Panc1 (cell line): ENCODE data around the gene PTPRCAP.

Experiments used
- POLR2AphosphoS5 ChIP-seq: IDR thresholded peaks from 2 replicates; pipeline ENCODE4 v1.6.1; 2012; ENCODE audit warnings: mild to moderate bottlenecking, low read depth, low read length, moderate library complexity
- TCF7L2 ChIP-seq: IDR thresholded peaks from 2 replicates; pipeline ENCODE4 v1.6.1; 2011; ENCODE audit warnings: mild to moderate bottlenecking, low read depth, low read length, inconsistent platforms
- TF ChIP-seq, protein P1 (sequence below): fragments of 450-650 bp; IDR thresholded peaks from 2 replicates; pipeline ENCODE4 v1.5.1; 2017; ENCODE audit warnings: mild to moderate bottlenecking

GRCh38 chr11:67404515-67405195 lies 32.8 kb downstream of the PTPRCAP start:
- TF ChIP-seq, protein P1, sequence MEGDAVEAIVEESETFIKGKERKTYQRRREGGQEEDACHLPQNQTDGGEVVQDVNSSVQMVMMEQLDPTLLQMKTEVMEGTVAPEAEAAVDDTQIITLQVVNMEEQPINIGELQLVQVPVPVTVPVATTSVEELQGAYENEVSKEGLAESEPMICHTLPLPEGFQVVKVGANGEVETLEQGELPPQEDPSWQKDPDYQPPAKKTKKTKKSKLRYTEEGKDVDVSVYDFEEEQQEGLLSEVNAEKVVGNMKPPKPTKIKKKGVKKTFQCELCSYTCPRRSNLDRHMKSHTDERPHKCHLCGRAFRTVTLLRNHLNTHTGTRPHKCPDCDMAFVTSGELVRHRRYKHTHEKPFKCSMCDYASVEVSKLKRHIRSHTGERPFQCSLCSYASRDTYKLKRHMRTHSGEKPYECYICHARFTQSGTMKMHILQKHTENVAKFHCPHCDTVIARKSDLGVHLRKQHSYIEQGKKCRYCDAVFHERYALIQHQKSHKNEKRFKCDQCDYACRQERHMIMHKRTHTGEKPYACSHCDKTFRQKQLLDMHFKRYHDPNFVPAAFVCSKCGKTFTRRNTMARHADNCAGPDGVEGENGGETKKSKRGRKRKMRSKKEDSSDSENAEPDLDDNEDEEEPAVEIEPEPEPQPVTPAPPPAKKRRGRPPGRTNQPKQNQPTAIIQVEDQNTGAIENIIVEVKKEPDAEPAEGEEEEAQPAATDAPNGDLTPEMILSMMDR = no peak
- no peak for TF ChIP-seq TCF7L2
- no peak for TF ChIP-seq POLR2AphosphoS5
